CD4-positive, alpha-beta T cell treated with Interleukin-15 for 4 hours (primary cell): Measurements from ENCODE around the gene RDX.
"Not testable (repeated sequence)": the region's sequence is repeated elsewhere in the genome, so short reads cannot be mapped to it uniquely, and the experiment has no call there.

Experiments used
- DNase-seq: peaks from one replicate; pipeline ENCODE4 v3.0.0-alpha.2; 2020; ENCODE audit warnings: low spot score

Gene RDX

GRCh38 chr11:110272919-110273318 lies 23.5 kb downstream of the RDX start:
- DNase-seq: no peak

- DNase-seq: no peak
Observed at GRCh38 chr11:110269996-110270395, 26.4 kb downstream of the RDX start.

- DNase-seq: no peak
Observed at GRCh38 chr11:110268441-110268840, 28.0 kb downstream of the RDX start.

GRCh38 chr11:110262072-110262403 lies 34.4 kb downstream of the RDX start:
- DNase-seq: no peak

GRCh38 chr11:110261195-110262071 lies 35.0 kb downstream of the RDX start:
- DNase-seq: no peak

GRCh38 chr11:110253525-110253924 lies 42.9 kb downstream of the RDX start:
- no peak for DNase-seq

- DNase-seq: no peak
Observed at GRCh38 chr11:110251836-110252235, 44.6 kb downstream of the RDX start.

GRCh38 chr11:110250168-110250567 lies 46.2 kb downstream of the RDX start:
- DNase-seq: no peak

- DNase-seq: no peak
Observed at GRCh38 chr11:110249766-110250165, 46.6 kb downstream of the RDX start.

GRCh38 chr11:110249066-110249465 lies 47.3 kb downstream of the RDX start:
- DNase-seq: peak; percentile 7

GRCh38 chr11:110243791-110244190 lies 52.6 kb downstream of the RDX start:
- DNase-seq: no peak

GRCh38 chr11:110242746-110243145 lies 53.7 kb downstream of the RDX start:
- DNase-seq: no peak

GRCh38 chr11:110242188-110242587 lies 54.2 kb downstream of the RDX start:
- no peak for DNase-seq

GRCh38 chr11:110235966-110236365 lies 60.4 kb downstream of the RDX start:
- DNase-seq: no peak

GRCh38 chr11:110230377-110230776 lies 66.0 kb downstream of the RDX start:
- DNase-seq: no peak

GRCh38 chr11:110219006-110219785 lies 77.2 kb downstream of the RDX start:
- no peak for DNase-seq

- no peak for DNase-seq
Observed at GRCh38 chr11:110217936-110218335, 78.5 kb downstream of the RDX start.

- DNase-seq: no peak
Observed at GRCh38 chr11:110217223-110217877, 79.1 kb downstream of the RDX start.

GRCh38 chr11:110209313-110209694 lies 87.1 kb downstream of the RDX start:
- not testable (repeated sequence) for DNase-seq

GRCh38 chr11:110208678-110209312 lies 87.6 kb downstream of the RDX start:
- not testable (repeated sequence) for DNase-seq

GRCh38 chr11:110207123-110207522 lies 89.3 kb downstream of the RDX start:
- no peak for DNase-seq

GRCh38 chr11:110200836-110201235 lies 95.6 kb downstream of the RDX start:
- no peak for DNase-seq
